Liver (tissue), 3 donors: ENCODE results near the gene GNB1L.

Experiments used
- JUND ChIP-seq, 2 donors: IDR thresholded peaks; 2 replicates each; pipeline ENCODE4 v1.6.1; 2016; ENCODE audit warnings: antibody characterized with exemption in 2 of 2
- RXRA ChIP-seq, 2 donors: IDR thresholded peaks; 2 replicates each; pipeline ENCODE4 v1.6.1; 2017 to 2018; ENCODE audit warnings: antibody characterized with exemption in 2 of 2, mild to moderate bottlenecking in 1 of 2
- SP1 ChIP-seq: IDR thresholded peaks from 2 replicates; pipeline ENCODE4 v1.6.1; 2018; ENCODE audit warnings: antibody characterized with exemption, mild to moderate bottlenecking
- TAF1 ChIP-seq: conservative IDR thresholded peaks from 2 replicates; pipeline ENCODE4 v1.6.1; 2016; ENCODE audit warnings: antibody characterized with exemption, mild to moderate bottlenecking
- TF ChIP-seq, protein P1 (sequence below): fragments of 150-350 bp; IDR thresholded peaks from 2 replicates; pipeline ENCODE4 v1.5.1; 2017; ENCODE audit warnings: improper control_type of control experiment, low read depth, low read length; ENCODE audit not compliant: missing input control
- TF ChIP-seq, protein P2 (sequence below): IDR thresholded peaks from 2 replicates; pipeline ENCODE4 v1.6.1; 2016; ENCODE audit warnings: antibody characterized with exemption
- TF ChIP-seq, protein P3 (sequence below): IDR thresholded peaks from 2 replicates; pipeline ENCODE4 v1.6.1; 2016; ENCODE audit warnings: antibody characterized with exemption, mild to moderate bottlenecking
- TF ChIP-seq, protein P4 (sequence below): IDR thresholded peaks from 2 replicates; pipeline ENCODE4 v1.6.1; 2016; ENCODE audit warnings: antibody characterized with exemption
- donor health status: healthy.
- donor health status: healthy.

GRCh38 chr22:19766240-19766510, 88.5 kb downstream of the GNB1L start:
- TF ChIP-seq, protein P1, sequence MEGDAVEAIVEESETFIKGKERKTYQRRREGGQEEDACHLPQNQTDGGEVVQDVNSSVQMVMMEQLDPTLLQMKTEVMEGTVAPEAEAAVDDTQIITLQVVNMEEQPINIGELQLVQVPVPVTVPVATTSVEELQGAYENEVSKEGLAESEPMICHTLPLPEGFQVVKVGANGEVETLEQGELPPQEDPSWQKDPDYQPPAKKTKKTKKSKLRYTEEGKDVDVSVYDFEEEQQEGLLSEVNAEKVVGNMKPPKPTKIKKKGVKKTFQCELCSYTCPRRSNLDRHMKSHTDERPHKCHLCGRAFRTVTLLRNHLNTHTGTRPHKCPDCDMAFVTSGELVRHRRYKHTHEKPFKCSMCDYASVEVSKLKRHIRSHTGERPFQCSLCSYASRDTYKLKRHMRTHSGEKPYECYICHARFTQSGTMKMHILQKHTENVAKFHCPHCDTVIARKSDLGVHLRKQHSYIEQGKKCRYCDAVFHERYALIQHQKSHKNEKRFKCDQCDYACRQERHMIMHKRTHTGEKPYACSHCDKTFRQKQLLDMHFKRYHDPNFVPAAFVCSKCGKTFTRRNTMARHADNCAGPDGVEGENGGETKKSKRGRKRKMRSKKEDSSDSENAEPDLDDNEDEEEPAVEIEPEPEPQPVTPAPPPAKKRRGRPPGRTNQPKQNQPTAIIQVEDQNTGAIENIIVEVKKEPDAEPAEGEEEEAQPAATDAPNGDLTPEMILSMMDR = no peak
- TF ChIP-seq TAF1 (no peak), SP1 (no peak), JUND (IDR thresholded peaks at IDR 0.05) (no peak), RXRA (IDR thresholded peaks at IDR 0.05) (no peak)
- TF ChIP-seq, protein P2, sequence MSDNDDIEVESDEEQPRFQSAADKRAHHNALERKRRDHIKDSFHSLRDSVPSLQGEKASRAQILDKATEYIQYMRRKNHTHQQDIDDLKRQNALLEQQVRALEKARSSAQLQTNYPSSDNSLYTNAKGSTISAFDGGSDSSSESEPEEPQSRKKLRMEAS = no peak
- TF ChIP-seq, protein P3, sequence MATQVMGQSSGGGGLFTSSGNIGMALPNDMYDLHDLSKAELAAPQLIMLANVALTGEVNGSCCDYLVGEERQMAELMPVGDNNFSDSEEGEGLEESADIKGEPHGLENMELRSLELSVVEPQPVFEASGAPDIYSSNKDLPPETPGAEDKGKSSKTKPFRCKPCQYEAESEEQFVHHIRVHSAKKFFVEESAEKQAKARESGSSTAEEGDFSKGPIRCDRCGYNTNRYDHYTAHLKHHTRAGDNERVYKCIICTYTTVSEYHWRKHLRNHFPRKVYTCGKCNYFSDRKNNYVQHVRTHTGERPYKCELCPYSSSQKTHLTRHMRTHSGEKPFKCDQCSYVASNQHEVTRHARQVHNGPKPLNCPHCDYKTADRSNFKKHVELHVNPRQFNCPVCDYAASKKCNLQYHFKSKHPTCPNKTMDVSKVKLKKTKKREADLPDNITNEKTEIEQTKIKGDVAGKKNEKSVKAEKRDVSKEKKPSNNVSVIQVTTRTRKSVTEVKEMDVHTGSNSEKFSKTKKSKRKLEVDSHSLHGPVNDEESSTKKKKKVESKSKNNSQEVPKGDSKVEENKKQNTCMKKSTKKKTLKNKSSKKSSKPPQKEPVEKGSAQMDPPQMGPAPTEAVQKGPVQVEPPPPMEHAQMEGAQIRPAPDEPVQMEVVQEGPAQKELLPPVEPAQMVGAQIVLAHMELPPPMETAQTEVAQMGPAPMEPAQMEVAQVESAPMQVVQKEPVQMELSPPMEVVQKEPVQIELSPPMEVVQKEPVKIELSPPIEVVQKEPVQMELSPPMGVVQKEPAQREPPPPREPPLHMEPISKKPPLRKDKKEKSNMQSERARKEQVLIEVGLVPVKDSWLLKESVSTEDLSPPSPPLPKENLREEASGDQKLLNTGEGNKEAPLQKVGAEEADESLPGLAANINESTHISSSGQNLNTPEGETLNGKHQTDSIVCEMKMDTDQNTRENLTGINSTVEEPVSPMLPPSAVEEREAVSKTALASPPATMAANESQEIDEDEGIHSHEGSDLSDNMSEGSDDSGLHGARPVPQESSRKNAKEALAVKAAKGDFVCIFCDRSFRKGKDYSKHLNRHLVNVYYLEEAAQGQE = no peak
- TF ChIP-seq, protein P4, sequence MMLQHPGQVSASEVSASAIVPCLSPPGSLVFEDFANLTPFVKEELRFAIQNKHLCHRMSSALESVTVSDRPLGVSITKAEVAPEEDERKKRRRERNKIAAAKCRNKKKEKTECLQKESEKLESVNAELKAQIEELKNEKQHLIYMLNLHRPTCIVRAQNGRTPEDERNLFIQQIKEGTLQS = no peak
